HEK293T (cell line): ENCODE results near the gene AEBP2.

Experiments used
- ARNT ChIP-seq: fragments of 450-650 bp; IDR thresholded peaks from 2 replicates; pipeline ENCODE4 v1.6.1; 2017; ENCODE audit warnings: mild to moderate bottlenecking
- BHLHE40 ChIP-seq: fragments of 450-650 bp; IDR thresholded peaks from 2 replicates; pipeline ENCODE4 v1.6.1; 2016; ENCODE audit warnings: mild to moderate bottlenecking, moderate library complexity, borderline replicate concordance
- FOXA1 ChIP-seq: fragments of 450-650 bp; IDR thresholded peaks from 2 replicates; pipeline ENCODE4 v1.6.1; 2016; ENCODE audit warnings: mild to moderate bottlenecking
- FOXK2 ChIP-seq: fragments of 450-650 bp; IDR thresholded peaks from 2 replicates; pipeline ENCODE4 v1.6.1; 2016; ENCODE audit warnings: mild to moderate bottlenecking
- SP1 ChIP-seq: fragments of 450-650 bp; IDR thresholded peaks from 2 replicates; pipeline ENCODE4 v1.6.1; 2017

DNA sequence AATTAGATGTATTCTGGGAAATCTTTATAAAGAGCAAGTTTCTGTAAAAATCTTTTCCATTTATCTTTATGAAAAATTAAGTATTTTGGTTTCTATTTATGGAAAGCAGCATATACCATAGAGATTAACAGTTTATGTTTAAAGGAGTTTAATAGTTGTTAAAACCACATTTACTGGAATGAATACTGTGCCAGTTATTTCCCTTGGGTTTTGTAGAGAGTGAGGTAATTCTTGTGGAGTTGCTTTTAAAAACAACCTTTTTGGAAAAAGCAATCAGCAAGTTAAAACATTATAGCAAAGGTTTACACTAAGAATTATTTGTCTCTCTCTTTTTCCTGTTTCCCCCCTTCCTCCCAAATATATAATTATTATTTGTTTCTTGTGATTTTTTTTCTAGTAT, 34.9 kb downstream of the AEBP2 start:
- TF ChIP-seq SP1 (no peak), BHLHE40 (no peak), FOXK2 (no peak), ARNT (no peak), FOXA1 (no peak)
